Activated T-cell treated with anti-CD3 and anti-CD28 coated beads, Interleukin-2, amount 50 U/mL, for 4 hours (primary cell): ENCODE results near the gene AXIN2. TPM values are rescaled to one million over a fixed set of nuclear protein-coding genes. Genes with fewer than 3 reads are reported as not detected.

Experiments used
- ATAC-seq, 2 donors: fragments of 200-7000 bp; cut with Tn5 transposase; one replicate each; pipeline ENCODE4 v1.10.0; 2021
- DNase-seq: peaks from one replicate; pipeline ENCODE4 v3.0.0-alpha.2; 2020
- H3K27me3 Mint-ChIP-seq: one replicate; pipeline ENCODE4 v1.8.0; 2021; ENCODE audit warnings: low read depth, mixed read lengths
- H3K36me3 Mint-ChIP-seq: one replicate; pipeline ENCODE4 v1.8.0; 2022; ENCODE audit warnings: mixed read lengths; ENCODE audit not compliant: insufficient read depth
- H3K4me1 Mint-ChIP-seq: one replicate; pipeline ENCODE4 v1.8.0; 2021; ENCODE audit warnings: low read depth, mixed read lengths
- H3K4me3 Mint-ChIP-seq: one replicate; pipeline ENCODE4 v1.8.0; 2021; ENCODE audit warnings: mild to moderate bottlenecking, moderate library complexity, mixed read lengths
- H3K9me3 Mint-ChIP-seq: one replicate; pipeline ENCODE4 v1.8.0; 2021; ENCODE audit warnings: mixed read lengths
- total RNA-seq, 3 donors: library from RNA; stranded (reverse); gene quantifications; one replicate each; pipeline ENCODE4 v1.2.1, GENCODE V29; 2021

Gene AXIN2
- total RNA-seq, 3 donors from 2014 or later = 8.4 to 13.4 (median 11.9) TPM

GRCh38 chr17:65539630-65540266 is 21.7 kb downstream of the AXIN2 start:
- DNase-seq (no peak), ATAC-seq (no peak)
- Mint-ChIP-seq H3K4me1 (peaks cover 25% of the 10 kb centered on the region), H3K27me3 (no peaks in the 10 kb centered on the region), H3K4me3 (peak overlapping the region; percentile 76), H3K9me3 (no peaks in the 10 kb centered on the region), H3K36me3 (peaks cover 19% of the 10 kb centered on the region)

- H3K9me3 Mint-ChIP-seq = no peaks in the 10 kb centered on the region
- DNase-seq = no peak
- H3K27me3 Mint-ChIP-seq = no peaks in the 10 kb centered on the region
- peaks cover 23% of the 10 kb centered on the region for H3K36me3 Mint-ChIP-seq
- H3K4me3 Mint-ChIP-seq = peak overlapping the region; percentile 76
- ATAC-seq = no peak
- H3K4me1 Mint-ChIP-seq = peaks cover 24% of the 10 kb centered on the region
Measured at GRCh38 chr17:65538675-65539529, 22.5 kb downstream of the AXIN2 start.

GRCh38 chr17:65537845-65538674 is 23.4 kb downstream of the AXIN2 start:
- ATAC-seq (peak; percentile 32 to 64), DNase-seq (peak; percentile 59)
- Mint-ChIP-seq H3K9me3 (no peaks in the 10 kb centered on the region), H3K27me3 (no peaks in the 10 kb centered on the region), H3K36me3 (peaks cover 24% of the 10 kb centered on the region), H3K4me1 (peaks cover 24% of the 10 kb centered on the region), H3K4me3 (peak overlapping the region; percentile 76)

- no peak for DNase-seq
- Mint-ChIP-seq H3K4me3 (peak overlapping the region; percentile 76), H3K36me3 (peaks cover 25% of the 10 kb centered on the region)
Measured at GRCh38 chr17:65537343-65537844, 24.1 kb downstream of the AXIN2 start.

GRCh38 chr17:65536573-65537342 is 24.7 kb downstream of the AXIN2 start:
- Mint-ChIP-seq H3K4me1 (peaks cover 24% of the 10 kb centered on the region), H3K27me3 (no peaks in the 10 kb centered on the region), H3K36me3 (peaks cover 31% of the 10 kb centered on the region), H3K9me3 (no peaks in the 10 kb centered on the region), H3K4me3 (no peak overlapping the region)
- ATAC-seq (no peak), DNase-seq (no peak)

More at GRCh38 chr17:65537343-65537844, 24.1 kb downstream of the AXIN2 start:
- Mint-ChIP-seq H3K27me3 (no peaks in the 10 kb centered on the region), H3K4me1 (peaks cover 24% of the 10 kb centered on the region), H3K9me3 (no peaks in the 10 kb centered on the region)
- ATAC-seq = no peak

DNA sequence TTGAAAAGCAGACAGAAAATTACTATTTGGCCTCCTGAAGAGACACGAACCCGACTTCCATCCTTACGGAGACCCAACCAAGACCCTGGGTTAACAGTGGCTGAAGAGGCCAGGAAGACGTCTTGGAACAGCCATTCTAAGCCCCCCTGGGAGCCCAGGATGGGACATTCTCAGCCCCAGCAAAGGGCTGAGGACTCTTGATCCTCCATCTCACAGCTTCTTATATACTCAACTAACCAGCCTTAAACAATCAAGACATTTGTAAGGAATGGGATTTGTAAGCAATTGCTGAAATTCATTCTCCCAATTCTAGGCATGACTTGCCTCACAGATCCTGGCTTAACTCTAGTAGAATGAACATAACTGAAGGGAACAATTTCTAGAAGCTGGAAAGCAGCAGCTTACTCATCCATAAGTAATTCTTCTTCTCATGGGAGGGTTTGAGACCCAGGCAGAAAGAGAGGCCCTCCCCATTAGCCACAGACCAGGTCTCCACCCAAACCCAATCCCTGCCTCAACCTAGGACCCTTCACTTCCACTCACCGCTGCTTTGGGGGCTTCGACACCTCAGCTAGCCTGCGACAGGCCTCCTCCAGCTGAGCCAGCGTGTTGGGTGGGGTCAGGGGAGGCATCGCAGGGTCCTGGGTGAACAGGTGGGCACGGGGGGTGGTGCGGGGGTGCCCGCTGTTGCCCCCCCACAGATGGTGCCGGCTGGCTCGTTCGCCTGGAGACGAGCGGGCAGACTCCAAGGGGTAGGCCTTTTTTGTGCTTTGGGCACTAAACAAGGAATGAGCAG is 25.5 kb downstream of the AXIN2 start:
- Mint-ChIP-seq H3K4me3 (no peak overlapping the region), H3K27me3 (no peaks in the 10 kb centered on the region), H3K4me1 (peaks cover 20% of the 10 kb centered on the region), H3K36me3 (peaks cover 30% of the 10 kb centered on the region), H3K9me3 (no peaks in the 10 kb centered on the region)
- ATAC-seq = no peak
- no peak for DNase-seq

GRCh38 chr17:65533852-65534457 is 27.5 kb downstream of the AXIN2 start:
- no peak overlapping the region for H3K4me3 Mint-ChIP-seq
- peaks cover 5% of the 10 kb centered on the region for H3K4me1 Mint-ChIP-seq
- ATAC-seq = no peak
- no peaks in the 10 kb centered on the region for H3K9me3 Mint-ChIP-seq
- H3K27me3 Mint-ChIP-seq = no peaks in the 10 kb centered on the region
- DNase-seq = no peak
- H3K36me3 Mint-ChIP-seq = peaks cover 35% of the 10 kb centered on the region

DNA sequence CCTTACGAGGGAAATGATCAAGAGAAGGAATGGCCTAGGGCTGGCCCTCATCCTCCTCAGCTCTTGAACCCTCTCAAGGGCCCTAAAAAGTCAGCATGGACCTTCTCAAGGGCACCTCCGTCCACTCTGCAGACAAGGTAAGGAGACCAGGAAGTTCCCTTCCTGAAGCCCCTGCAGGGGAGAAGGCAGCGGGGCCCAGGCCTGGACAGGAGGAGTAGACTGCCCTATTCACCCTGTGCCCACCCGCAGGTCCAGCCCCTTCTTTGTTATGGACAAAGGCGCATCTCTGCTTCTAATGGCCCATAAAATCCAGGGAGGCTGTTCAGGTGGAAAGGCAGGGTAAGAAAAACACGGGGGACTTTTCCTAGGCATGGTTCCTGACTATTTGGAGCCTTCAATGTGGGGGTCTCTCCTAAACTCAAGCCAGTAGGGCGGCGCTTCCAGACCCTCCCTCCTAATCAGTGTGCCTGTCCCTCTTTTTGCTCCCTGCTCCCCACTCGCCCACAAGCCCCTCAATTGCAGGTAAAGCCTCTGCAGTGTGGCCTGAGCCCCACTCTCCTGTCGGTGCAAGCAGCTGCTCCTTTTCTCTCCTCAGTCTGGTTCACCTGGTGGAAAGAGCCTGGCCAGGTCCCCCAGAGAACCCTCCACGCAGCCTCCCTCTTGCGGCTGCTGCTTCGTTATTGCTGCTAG is 28.2 kb downstream of the AXIN2 start:
- Mint-ChIP-seq H3K36me3 (peaks cover 38% of the 10 kb centered on the region), H3K4me3 (no peak overlapping the region), H3K9me3 (no peaks in the 10 kb centered on the region), H3K27me3 (no peaks in the 10 kb centered on the region), H3K4me1 (no peaks in the 10 kb centered on the region)
- ATAC-seq (no peak), DNase-seq (no peak)

GRCh38 chr17:65532101-65532890 is 29.2 kb downstream of the AXIN2 start:
- H3K36me3 Mint-ChIP-seq = peaks cover 39% of the 10 kb centered on the region
- H3K4me1 Mint-ChIP-seq = no peaks in the 10 kb centered on the region
- H3K4me3 Mint-ChIP-seq = no peak overlapping the region
- ATAC-seq = no peak
- DNase-seq = no peak
- H3K27me3 Mint-ChIP-seq = no peaks in the 10 kb centered on the region
- no peaks in the 10 kb centered on the region for H3K9me3 Mint-ChIP-seq

DNA sequence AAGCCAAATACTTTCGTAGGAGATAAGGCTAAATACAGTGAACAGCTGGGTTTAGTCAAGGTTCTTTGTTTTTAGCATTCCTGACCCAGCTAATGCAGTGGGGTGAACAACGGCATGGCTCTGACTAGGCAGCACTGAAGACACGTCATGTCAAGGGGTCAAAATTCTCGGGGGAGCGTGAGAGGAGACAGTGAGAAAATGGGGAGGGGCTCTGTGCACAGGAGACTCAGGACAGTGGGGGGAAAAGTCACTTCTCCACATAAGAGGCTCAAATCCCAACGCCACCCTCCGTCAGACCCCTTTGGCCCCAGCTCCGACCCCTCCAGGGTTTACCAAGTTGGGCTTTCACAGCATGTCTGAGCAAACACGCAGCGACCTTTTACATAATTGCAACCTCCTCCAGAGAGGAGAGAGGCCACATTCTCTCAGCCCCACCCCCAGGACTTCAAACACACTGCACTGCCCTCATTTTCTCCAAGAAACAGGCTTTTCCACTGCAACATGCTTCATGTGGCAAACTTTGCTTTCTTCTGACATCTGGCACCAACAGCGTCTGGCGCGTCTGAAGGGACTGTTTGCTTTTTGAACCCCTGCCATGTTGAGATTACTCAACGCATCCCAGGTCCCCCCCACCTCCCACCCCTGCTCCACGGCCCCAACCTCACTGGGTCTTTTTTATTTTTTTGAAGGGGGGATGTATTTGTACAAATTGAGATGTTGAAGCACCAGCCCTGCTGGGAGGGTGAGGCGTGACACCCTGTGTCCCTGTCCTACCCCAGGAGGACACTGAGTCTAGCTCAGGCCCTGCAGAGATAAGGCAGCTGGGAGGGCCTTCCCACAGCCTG is 30.0 kb downstream of the AXIN2 start:
- Mint-ChIP-seq H3K4me3 (no peak overlapping the region), H3K27me3 (no peaks in the 10 kb centered on the region), H3K4me1 (no peaks in the 10 kb centered on the region), H3K36me3 (peaks cover 39% of the 10 kb centered on the region), H3K9me3 (no peaks in the 10 kb centered on the region)
- ATAC-seq (peak in 1 of 2 donors; percentile 31), DNase-seq (no peak)
